A673 (cell line): ENCODE data around the gene LRP2. TPM values are rescaled to one million over a fixed set of nuclear protein-coding genes. Genes with fewer than 3 reads are reported as not detected.

ENCODE experiments used
- BruUV-seq: library from RNA; stranded (reverse); fragments of 400-500 nt; replicated peaks from 2 replicates; lab custom pipeline; 2021; lab: Mats Ljungman, UMichigan
- CTCF ChIA-PET: fragments of 300-600 bp; sonication (Branson Sonifier 250); formaldehyde crosslinking; loops from one replicate; lab custom pipeline; 2022; ENCODE audit warnings: antibody characterized with exemption; lab: Charles Lee
- POLR2A ChIA-PET: fragments of 300-600 bp; sonication (Branson Sonifier 250); formaldehyde crosslinking; loops from one replicate; lab custom pipeline; 2022; ENCODE audit warnings: antibody characterized with exemption; ENCODE audit not compliant: low non-redundant PET; lab: Charles Lee
- DNase-seq: peaks from one replicate; pipeline ENCODE4 v3.0.0-alpha.2; 2015; ENCODE audit warnings: low spot score
- H3K27ac ChIP-seq: fragments of 200-600 bp; sonication (generic); 2 replicates; pipeline ENCODE4 v1.5.1; 2016; ENCODE audit warnings: mixed run types, low read depth, mild to moderate bottlenecking, mixed read lengths, antibody characterized with exemption, low read length; ENCODE audit not compliant: poor library complexity, severe bottlenecking
- H3K27me3 ChIP-seq: fragments of 200-600 bp; sonication (generic); replicated peaks from 2 replicates; pipeline ENCODE4 v1.6.1; 2017; ENCODE audit warnings: mixed run types, low read depth, mild to moderate bottlenecking, mixed read lengths, antibody characterized with exemption, low read length; ENCODE audit not compliant: insufficient read depth, poor library complexity
- H3K36me3 ChIP-seq: fragments of 200-600 bp; sonication (generic); 2 replicates; pipeline ENCODE4 v1.6.1; 2016; ENCODE audit warnings: mixed run types, mild to moderate bottlenecking, mixed read lengths, antibody characterized with exemption, low read length; ENCODE audit not compliant: insufficient read depth, poor library complexity, severe bottlenecking
- H3K4me1 ChIP-seq: fragments of 200-600 bp; sonication (generic); 2 replicates; pipeline ENCODE4 v1.6.1; 2017; ENCODE audit warnings: mixed run types, mild to moderate bottlenecking, mixed read lengths, antibody characterized with exemption, low read length; ENCODE audit not compliant: insufficient read depth, poor library complexity, severe bottlenecking
- H3K4me3 ChIP-seq: fragments of 200-600 bp; sonication (generic); 2 replicates; pipeline ENCODE4 v1.5.1; 2016; ENCODE audit warnings: low read depth, mixed run types, mild to moderate bottlenecking, mixed read lengths, low read length; ENCODE audit not compliant: poor library complexity, severe bottlenecking
- H3K9me3 ChIP-seq: fragments of 200-600 bp; sonication (generic); 2 replicates; pipeline ENCODE4 v1.6.1; 2016; ENCODE audit warnings: mixed run types, low read depth, mild to moderate bottlenecking, mixed read lengths, antibody characterized with exemption, low read length; ENCODE audit not compliant: poor library complexity, severe bottlenecking
- CTCF ChIP-seq: fragments of 300-800, 200-600 bp; sonication (generic); conservative IDR thresholded peaks from 2 replicates; pipeline ENCODE4 v1.5.1; 2017; ENCODE audit warnings: low read depth, mild to moderate bottlenecking, antibody characterized with exemption, low read length, moderate library complexity, mixed read lengths
- EZH2 ChIP-seq: fragments of 200-600 bp; sonication (generic); IDR thresholded peaks from 2 replicates; pipeline ENCODE4 v1.6.1; 2017; ENCODE audit warnings: borderline replicate concordance, low read depth, mild to moderate bottlenecking, mixed read lengths, antibody characterized with exemption, low read length; ENCODE audit not compliant: poor library complexity, severe bottlenecking
- intact Hi-C: fragments of 100-400 bp; cut with micrococcal nuclease; formaldehyde crosslinking; loops from one replicate; pipeline ENCODE4 v1.10.0; 2022; ENCODE audit not compliant: unreplicated experiment
- total RNA-seq: library from RNA; stranded (reverse); gene quantifications from 2 replicates; pipeline ENCODE4 v1.2.3, GENCODE V29; 2021

The LRP2 gene
- total RNA-seq, 1 experiment from 2014 or later, result 0.26 TPM

- TF ChIP-seq EZH2, result no peak
- no peak for TF ChIP-seq CTCF
- Histone ChIP-seq H3K4me3 (no peak overlapping the region), H3K4me1 (no peaks in the 10 kb centered on the region), H3K36me3 (no peaks in the 10 kb centered on the region), H3K9me3 (no peaks in the 10 kb centered on the region), H3K27ac (no peak overlapping the region), H3K27me3 (peaks cover 17% of the 10 kb centered on the region)
- ChIA-PET POLR2A (no interaction called here), CTCF (no interaction called here)
- no TSS peak for BruUV-seq
- no peak for DNase-seq
- intact Hi-C loops, result no loop called here
Measured at GRCh38 chr2:169237939-169238338, 124.4 kb downstream of the LRP2 start.

GRCh38 chr2:169237286-169237685 lies 125.0 kb downstream of the LRP2 start:
- Histone ChIP-seq H3K27ac (no peak overlapping the region), H3K36me3 (no peaks in the 10 kb centered on the region), H3K9me3 (no peaks in the 10 kb centered on the region), H3K4me1 (no peaks in the 10 kb centered on the region), H3K4me3 (no peak overlapping the region), H3K27me3 (peaks cover 11% of the 10 kb centered on the region)
- no peak for DNase-seq
- CTCF ChIA-PET, result no interaction called here
- POLR2A ChIA-PET, result no interaction called here
- BruUV-seq, result no TSS peak
- intact Hi-C loops, result no loop called here
- TF ChIP-seq CTCF (no peak), EZH2 (no peak)

- no peak overlapping the region for H3K4me3 ChIP-seq
- peaks cover 7% of the 10 kb centered on the region for H3K27me3 ChIP-seq
- POLR2A ChIA-PET, result no interaction called here
- H3K9me3 ChIP-seq, result no peaks in the 10 kb centered on the region
- H3K27ac ChIP-seq, result no peak overlapping the region
- TF ChIP-seq CTCF (no peak), EZH2 (no peak)
- no peak for DNase-seq
- H3K36me3 ChIP-seq, result no peaks in the 10 kb centered on the region
- no peaks in the 10 kb centered on the region for H3K4me1 ChIP-seq
- CTCF ChIA-PET, result no interaction called here
- no TSS peak for BruUV-seq
- intact Hi-C loops, result no loop called here
Measured at GRCh38 chr2:169232551-169233154, 129.7 kb downstream of the LRP2 start.
